DND-41 (cell line): ENCODE results near the gene LTBP1.

Experiments used
- ATAC-seq: fragments of 200-7000 bp; cut with Tn5 transposase; 3 replicates; pipeline ENCODE4 v1.9.1; 2021; ENCODE audit warnings: low read depth; ENCODE audit not compliant: insufficient read depth
- DNase-seq: peaks from one replicate; pipeline ENCODE4 v3.0.0-alpha.2; 2020
- H2AFZ ChIP-seq: 2 replicates; pipeline ENCODE4 v1.6.0; 2012; ENCODE audit warnings: low read depth, low read length
- H3K27ac ChIP-seq: 2 replicates; pipeline ENCODE4 v1.5.1; 2012; ENCODE audit warnings: low read length, inconsistent platforms
- H3K27me3 ChIP-seq: fragments of 200-600 bp; sonication (generic); 2 replicates; pipeline ENCODE4 v1.6.0; 2012; ENCODE audit warnings: low read length, mild to moderate bottlenecking, inconsistent platforms; ENCODE audit not compliant: insufficient read depth, poor library complexity
- H3K36me3 ChIP-seq: 2 replicates; pipeline ENCODE4 v1.5.1; 2012; ENCODE audit warnings: low read length, inconsistent platforms; ENCODE audit not compliant: insufficient read depth
- H3K4me1 ChIP-seq: 2 replicates; pipeline ENCODE4 v1.5.1; 2012; ENCODE audit warnings: mild to moderate bottlenecking, low read length; ENCODE audit not compliant: insufficient read depth
- H3K4me2 ChIP-seq: 2 replicates; pipeline ENCODE4 v1.6.0; 2012; ENCODE audit warnings: mild to moderate bottlenecking, moderate library complexity, low read length, inconsistent platforms; ENCODE audit not compliant: insufficient read depth
- H3K4me3 ChIP-seq, 2 experiments: fragments of 200-600 bp in 1 of 2; shearing (Covaris generic) in 1 of 2; 2 replicates each; pipeline ENCODE4 v1.5.1; 2012 to 2016; ENCODE audit warnings: inconsistent platforms in 2 of 2, low read length in 2 of 2, mild to moderate bottlenecking in 2 of 2, low read depth in 1 of 2, moderate library complexity in 1 of 2
- H3K79me2 ChIP-seq: 2 replicates; pipeline ENCODE4 v1.6.0; 2012; ENCODE audit warnings: low read length, inconsistent platforms; ENCODE audit not compliant: insufficient read depth
- H3K9ac ChIP-seq: 2 replicates; pipeline ENCODE4 v1.6.0; 2012; ENCODE audit warnings: low read depth, mild to moderate bottlenecking, inconsistent platforms, low read length, moderate library complexity
- H3K9me3 ChIP-seq: 2 replicates; pipeline ENCODE4 v1.5.1; 2012; ENCODE audit warnings: low read length, moderate library complexity, mild to moderate bottlenecking, inconsistent platforms; ENCODE audit not compliant: insufficient read depth, severe bottlenecking
- H4K20me1 ChIP-seq: 2 replicates; pipeline ENCODE4 v1.6.0; 2012; ENCODE audit warnings: low read length; ENCODE audit not compliant: insufficient read depth
- EZH2 ChIP-seq: IDR thresholded peaks from 3 replicates; pipeline ENCODE4 v1.6.1; 2012; ENCODE audit warnings: borderline replicate concordance, low read depth, mild to moderate bottlenecking, moderate library complexity, low read length, inconsistent platforms; ENCODE audit not compliant: severe bottlenecking
- TF ChIP-seq, protein P1 (sequence below): IDR thresholded peaks from 2 replicates; pipeline ENCODE4 v1.5.1; 2012; ENCODE audit warnings: borderline replicate concordance, low read length, moderate library complexity, mild to moderate bottlenecking; ENCODE audit not compliant: poor library complexity, severe bottlenecking; ENCODE audit errors: extremely low read depth

LTBP1 gene

DNA sequence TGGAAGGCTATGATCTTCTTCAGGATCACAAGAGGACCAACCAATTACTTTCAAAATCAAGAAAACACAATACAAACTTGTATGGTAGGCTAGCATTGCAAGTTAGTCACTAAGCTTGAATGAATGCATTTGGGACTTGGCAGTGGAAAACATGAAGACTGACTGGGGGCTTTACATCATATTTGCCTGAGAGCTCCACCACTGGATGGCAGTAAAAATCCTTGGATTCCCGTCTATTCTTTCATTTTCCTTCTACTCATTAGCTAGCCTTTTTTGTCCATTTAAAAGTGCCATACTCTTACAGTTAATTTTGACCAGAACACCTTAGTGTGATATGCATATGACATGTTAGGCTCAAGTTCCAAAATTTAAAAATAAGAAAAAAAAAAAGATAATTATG is 466.2 kb downstream of the LTBP1 start:
- no peaks in the 10 kb centered on the region for H3K79me2 ChIP-seq
- H3K9ac ChIP-seq: no peak overlapping the region
- TF ChIP-seq, protein P1, sequence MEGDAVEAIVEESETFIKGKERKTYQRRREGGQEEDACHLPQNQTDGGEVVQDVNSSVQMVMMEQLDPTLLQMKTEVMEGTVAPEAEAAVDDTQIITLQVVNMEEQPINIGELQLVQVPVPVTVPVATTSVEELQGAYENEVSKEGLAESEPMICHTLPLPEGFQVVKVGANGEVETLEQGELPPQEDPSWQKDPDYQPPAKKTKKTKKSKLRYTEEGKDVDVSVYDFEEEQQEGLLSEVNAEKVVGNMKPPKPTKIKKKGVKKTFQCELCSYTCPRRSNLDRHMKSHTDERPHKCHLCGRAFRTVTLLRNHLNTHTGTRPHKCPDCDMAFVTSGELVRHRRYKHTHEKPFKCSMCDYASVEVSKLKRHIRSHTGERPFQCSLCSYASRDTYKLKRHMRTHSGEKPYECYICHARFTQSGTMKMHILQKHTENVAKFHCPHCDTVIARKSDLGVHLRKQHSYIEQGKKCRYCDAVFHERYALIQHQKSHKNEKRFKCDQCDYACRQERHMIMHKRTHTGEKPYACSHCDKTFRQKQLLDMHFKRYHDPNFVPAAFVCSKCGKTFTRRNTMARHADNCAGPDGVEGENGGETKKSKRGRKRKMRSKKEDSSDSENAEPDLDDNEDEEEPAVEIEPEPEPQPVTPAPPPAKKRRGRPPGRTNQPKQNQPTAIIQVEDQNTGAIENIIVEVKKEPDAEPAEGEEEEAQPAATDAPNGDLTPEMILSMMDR: peak; percentile 42
- TF ChIP-seq EZH2: no peak
- no peak for ATAC-seq
- no peaks in the 10 kb centered on the region for H4K20me1 ChIP-seq
- no peak overlapping the region for H3K4me2 ChIP-seq
- peaks cover 7% of the 10 kb centered on the region for H3K9me3 ChIP-seq
- no peak overlapping the region for H3K4me3 ChIP-seq
- no peak overlapping the region for H3K27ac ChIP-seq
- no peaks in the 10 kb centered on the region for H3K36me3 ChIP-seq
- H3K4me1 ChIP-seq: no peaks in the 10 kb centered on the region
- no peaks in the 10 kb centered on the region for H3K27me3 ChIP-seq
- H2AFZ ChIP-seq: no peak overlapping the region
- DNase-seq: no peak

DNA sequence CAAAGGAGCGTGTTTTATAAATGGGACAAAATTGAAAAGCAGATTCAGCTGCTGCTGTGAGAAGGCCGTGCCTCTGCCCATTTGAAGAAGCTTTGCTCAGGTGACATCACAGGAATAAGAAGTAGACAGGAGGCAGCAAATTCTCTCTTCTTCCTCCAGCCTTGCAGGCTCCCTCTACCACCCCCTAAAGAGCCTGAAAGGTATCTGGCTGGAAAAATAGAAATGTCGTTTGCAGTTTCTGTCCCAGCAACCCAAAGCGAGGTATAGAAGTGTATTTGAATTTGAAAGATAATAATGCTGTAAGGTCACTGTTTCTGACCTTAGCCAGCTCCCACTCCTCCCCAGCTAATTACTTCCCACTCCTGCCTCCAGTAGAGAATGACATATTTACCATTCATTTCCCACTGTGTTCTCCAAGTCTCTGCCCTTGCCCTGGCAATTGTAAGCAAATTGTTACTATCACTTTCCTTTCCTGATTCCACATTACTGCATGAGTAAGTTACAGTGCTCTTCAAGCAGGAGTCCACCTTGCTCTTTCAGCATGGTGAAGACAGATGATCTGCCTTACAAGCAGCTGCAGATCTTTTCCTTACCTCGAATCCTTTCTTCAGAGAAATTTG is 472.9 kb downstream of the LTBP1 start:
- TF ChIP-seq, protein P1: no peak
- no peak for TF ChIP-seq EZH2
- H3K36me3 ChIP-seq: no peaks in the 10 kb centered on the region
- H4K20me1 ChIP-seq: no peaks in the 10 kb centered on the region
- H3K9ac ChIP-seq: no peak overlapping the region
- H3K27me3 ChIP-seq: no peaks in the 10 kb centered on the region
- DNase-seq: no peak
- no peak overlapping the region for H3K4me3 ChIP-seq
- no peak overlapping the region for H2AFZ ChIP-seq
- H3K9me3 ChIP-seq: no peaks in the 10 kb centered on the region
- H3K4me2 ChIP-seq: no peak overlapping the region
- no peaks in the 10 kb centered on the region for H3K79me2 ChIP-seq
- H3K27ac ChIP-seq: no peak overlapping the region
- ATAC-seq: no peak
- H3K4me1 ChIP-seq: no peaks in the 10 kb centered on the region

DNA sequence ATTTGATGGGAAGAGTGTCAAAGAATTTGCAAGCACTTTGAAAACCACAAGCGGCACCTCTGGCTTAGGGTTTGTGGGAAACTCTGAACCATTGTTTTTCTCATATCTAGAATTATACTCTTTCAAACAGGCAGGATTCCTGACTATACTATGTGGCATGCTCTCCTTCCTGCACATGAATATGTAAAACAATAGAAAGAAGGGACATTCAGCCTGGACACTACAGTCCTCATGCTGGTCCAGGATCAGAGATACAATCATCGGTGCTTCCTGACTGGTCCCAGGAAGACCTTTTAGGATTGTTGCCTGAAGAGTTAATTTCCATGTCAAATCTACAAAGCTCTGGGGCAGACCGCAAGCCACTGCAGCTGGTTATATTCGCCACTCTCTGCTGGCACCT is 474.0 kb downstream of the LTBP1 start:
- no peak overlapping the region for H2AFZ ChIP-seq
- ATAC-seq (no peak; the same call in 2 of the 3 replicates), DNase-seq (no peak)
- no peaks in the 10 kb centered on the region for H3K9me3 ChIP-seq
- H3K4me1 ChIP-seq: no peaks in the 10 kb centered on the region
- no peaks in the 10 kb centered on the region for H4K20me1 ChIP-seq
- no peak overlapping the region for H3K27ac ChIP-seq
- no peak overlapping the region for H3K9ac ChIP-seq
- no peak overlapping the region for H3K4me3 ChIP-seq
- no peaks in the 10 kb centered on the region for H3K36me3 ChIP-seq
- TF ChIP-seq, protein P1: no peak
- no peak for TF ChIP-seq EZH2
- no peak overlapping the region for H3K4me2 ChIP-seq
- H3K79me2 ChIP-seq: no peaks in the 10 kb centered on the region
- no peaks in the 10 kb centered on the region for H3K27me3 ChIP-seq

DNA sequence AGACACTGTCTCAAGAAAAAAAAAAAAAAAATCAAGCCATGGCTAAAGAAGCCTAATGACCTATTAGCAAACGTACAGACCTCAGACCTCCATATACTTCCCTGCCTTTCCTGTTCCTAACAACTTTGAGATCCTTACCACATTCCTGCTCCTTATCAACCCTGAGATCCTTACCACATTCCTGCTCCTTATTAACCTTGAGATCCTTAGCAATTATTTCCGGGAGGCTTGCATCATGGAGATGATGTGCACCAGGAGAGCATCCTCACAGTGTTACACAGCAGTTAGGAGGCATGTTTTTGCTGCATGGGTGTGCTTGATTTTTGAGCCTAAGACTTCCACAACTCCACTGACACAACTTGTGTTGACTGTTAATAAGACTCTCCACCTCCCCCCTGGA is 475.1 kb downstream of the LTBP1 start:
- Histone ChIP-seq H3K4me2 (no peak overlapping the region), H3K27ac (no peak overlapping the region), H3K9me3 (no peaks in the 10 kb centered on the region), H3K36me3 (no peaks in the 10 kb centered on the region), H3K4me1 (no peaks in the 10 kb centered on the region), H3K4me3 (no peak overlapping the region), H4K20me1 (no peaks in the 10 kb centered on the region), H3K9ac (no peak overlapping the region), H3K27me3 (no peaks in the 10 kb centered on the region), H3K79me2 (no peaks in the 10 kb centered on the region), H2AFZ (no peak overlapping the region)
- TF ChIP-seq, protein P1: no peak
- TF ChIP-seq EZH2: no peak
- DNase-seq: no peak
- no peak for ATAC-seq
